ENCODE measurements around the gene EFNA3.
"Not testable (repeated sequence)": the region's sequence is repeated elsewhere in the genome, so short reads cannot be mapped to it uniquely, and the experiment has no call there.

EFNA3 gene

GRCh38 chr1:155118090-155118489 lies 39.5 kb downstream of the EFNA3 start:
- not testable (repeated sequence) for DNase-seq

DNA sequence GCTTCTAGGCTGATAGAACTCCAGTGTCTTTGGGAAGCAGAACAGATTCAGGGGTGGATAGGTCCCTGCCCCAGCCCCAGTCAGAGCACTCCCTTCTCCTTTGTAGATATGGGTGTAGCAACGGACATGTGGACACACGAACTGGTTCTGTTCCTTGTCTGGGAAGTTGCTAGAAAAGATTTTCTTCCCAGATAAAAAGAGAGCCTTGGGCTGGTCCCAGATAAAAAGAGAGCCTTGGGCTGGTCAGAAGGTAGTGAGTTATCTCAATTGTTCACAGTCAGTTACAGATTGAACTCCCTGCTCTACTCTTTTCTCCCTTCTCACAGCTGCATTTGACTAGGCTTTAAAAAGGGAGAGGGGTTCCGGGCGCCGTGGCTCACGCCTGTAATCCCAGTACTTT lies 41.6 kb downstream of the EFNA3 start:
- no peak for DNase-seq

GRCh38 chr1:155121249-155121648 lies 42.6 kb downstream of the EFNA3 start:
- DNase-seq, result no peak

DNA sequence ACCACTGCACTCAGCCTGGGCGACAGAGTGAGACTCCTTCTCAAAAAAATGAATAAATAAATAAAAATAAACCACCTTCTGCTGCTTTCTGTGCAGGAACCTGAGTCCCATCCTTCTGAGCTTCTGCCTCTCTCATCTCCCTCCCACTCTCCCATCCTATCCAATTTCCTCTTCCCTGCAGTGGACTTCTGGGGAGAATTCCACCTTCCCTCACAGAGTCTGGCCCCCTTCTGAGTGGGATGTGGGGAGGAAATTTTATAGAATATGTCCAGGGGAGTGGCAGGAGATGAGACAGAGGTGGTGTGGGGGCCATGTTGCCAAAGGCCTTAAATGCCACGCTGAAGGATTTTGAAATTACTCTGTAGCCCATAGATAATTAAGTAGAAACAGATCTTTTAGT lies 43.7 kb downstream of the EFNA3 start:
- DNase-seq, result no peak

GRCh38 chr1:155123801-155124200 lies 45.2 kb downstream of the EFNA3 start:
- DNase-seq, result no peak

DNA sequence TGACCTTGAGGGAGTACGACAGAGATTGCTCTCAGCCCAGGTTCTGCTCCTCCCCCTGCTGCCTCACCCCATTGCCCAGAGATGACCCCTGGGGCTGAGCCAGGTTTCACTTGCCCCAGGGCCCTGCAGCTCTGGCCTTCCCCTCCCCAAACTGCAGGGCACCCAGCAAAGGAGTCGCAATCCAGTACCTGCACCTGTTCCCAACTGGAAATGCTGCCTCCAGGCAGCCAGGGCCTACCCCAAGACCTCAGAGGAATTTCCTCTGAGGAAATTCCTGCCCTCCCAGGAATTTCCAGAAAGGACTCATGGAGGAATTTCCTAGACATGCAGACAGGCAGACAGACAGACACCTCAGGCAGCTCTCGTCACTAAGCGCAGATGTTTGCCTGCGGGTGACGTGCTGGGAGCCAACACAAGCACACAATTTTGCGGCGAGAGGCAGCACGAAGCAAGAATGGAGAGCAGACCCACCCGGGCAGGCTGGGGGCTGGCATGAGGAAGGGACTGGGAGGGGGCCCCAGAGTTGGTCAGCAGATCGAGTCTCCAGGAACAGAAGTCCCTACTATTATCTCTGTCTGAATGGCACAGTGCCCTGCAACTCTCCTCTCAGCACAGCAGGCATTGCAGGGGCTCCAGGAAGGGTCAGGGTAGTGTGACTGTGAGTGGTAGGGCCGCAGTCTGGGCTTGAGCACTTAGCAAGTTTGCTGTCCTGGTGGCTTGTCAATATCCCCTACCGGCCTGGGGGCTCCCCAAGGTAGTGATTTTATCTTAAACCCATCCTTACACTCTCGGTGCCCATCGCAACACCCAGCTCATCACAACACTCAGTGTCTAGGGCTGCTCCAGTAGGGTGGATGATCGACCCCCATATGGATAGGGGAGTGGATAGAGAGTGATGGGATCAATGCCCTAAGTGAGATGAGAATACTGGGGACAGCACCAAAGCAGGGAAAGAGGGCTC lies 46.1 kb downstream of the EFNA3 start:
- no peak for DNase-seq

- DNase-seq, result no peak
Measured at GRCh38 chr1:155125511-155125945, 46.9 kb downstream of the EFNA3 start.

DNA sequence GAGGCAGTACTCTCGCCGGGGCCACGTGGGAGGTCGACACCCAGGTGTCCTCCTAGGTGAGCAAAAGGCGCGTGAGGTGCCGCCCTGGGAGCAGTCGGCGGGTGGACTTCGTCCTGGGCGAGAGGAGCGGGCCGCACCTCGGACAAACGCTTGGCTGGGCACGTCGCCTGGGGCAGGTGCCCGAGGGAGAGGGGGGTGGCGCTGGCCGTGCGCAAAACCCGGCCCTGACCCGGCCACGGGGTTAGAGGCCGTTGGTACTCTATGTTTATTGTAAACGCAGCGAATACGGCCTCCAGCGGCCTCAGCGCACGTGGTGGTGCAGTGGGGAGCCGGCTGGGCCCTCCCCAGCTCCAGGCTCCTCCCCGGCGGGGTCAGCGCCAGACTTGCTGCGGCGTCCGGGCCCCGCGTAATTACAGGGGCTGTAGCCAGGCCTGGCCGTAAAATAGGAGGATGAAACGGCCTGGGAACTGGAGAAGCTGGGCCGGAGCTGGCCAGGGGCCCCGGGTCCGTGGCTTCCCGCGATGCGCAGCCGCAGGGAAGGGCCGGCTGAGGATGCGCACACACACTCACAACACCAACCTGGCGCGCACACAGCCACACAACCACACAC lies 47.4 kb downstream of the EFNA3 start:
- no peak for DNase-seq

GRCh38 chr1:155126556-155127104 lies 48.0 kb downstream of the EFNA3 start:
- DNase-seq, result peak; percentile 21

- peak; percentile 34 for DNase-seq
Measured at GRCh38 chr1:155127105-155127966, 48.7 kb downstream of the EFNA3 start, which contains the start of gene EFNA1. TSS of gene EFNA1 (plus strand) at chr1:155127876. CDS start at chr1:155127978, 102 bp downstream.

GRCh38 chr1:155127967-155128754 lies 49.5 kb downstream of the EFNA3 start:
- no peak for DNase-seq

- DNase-seq, result peak; percentile 10
Measured at GRCh38 chr1:155128755-155129473, 50.3 kb downstream of the EFNA3 start.

DNA sequence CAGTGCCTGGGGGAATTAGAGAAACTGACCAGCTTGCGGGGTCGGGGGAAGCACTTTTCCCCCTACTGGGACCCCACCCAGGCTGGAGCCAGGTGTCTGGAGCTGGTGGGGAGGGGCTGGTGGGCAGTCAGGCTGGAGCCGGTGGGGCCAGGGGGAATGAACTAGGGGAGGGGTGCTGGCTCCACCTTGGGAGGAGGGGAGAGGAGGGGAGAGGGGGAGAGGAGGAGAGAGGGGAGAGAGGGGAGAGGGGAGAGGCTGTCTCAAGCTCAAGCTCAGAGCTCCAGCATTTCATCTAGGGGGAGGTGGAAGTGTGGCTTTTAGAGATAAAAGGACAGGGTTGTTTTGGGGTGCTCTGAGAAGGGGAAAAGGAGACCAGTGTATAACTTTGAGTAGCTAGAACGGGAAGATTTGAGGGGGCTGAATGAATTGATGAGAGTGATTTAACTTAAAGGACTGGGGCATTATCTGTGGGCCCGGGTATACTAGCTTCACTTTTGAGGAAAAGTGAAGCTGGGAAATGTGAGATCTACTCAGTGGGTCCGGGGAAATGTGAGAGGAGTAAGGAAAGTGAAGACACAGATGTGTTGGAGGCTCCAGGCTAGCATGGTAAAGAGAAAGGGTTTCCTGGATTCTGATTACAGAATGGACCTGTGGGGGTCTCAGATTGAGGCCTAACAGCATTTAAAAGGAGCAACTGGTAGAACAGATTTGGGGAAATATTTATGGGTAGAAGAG lies 51.8 kb downstream of the EFNA3 start:
- DNase-seq, result no peak

GRCh38 chr1:155131285-155131684 lies 52.6 kb downstream of the EFNA3 start:
- no peak for DNase-seq

DNA sequence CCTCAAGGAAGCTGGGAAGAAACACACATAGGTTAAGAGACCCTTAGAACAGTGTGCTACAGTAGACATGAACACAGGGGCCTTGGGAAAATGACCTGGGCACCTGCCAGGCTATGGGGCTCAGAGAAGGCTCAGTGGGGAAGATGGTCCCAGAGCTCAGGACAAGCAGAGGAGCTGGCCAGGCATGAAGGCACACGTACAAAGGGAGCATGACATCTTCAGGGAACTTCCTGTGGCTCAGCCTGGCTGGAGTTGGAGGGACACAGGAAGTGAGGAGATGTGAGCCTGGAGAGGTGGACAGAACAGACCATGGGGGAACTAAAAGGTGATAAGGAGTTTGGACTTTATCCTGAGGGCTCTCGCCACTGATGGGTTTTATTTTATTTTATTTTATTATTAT lies 53.2 kb downstream of the EFNA3 start:
- DNase-seq, result no peak

DNA sequence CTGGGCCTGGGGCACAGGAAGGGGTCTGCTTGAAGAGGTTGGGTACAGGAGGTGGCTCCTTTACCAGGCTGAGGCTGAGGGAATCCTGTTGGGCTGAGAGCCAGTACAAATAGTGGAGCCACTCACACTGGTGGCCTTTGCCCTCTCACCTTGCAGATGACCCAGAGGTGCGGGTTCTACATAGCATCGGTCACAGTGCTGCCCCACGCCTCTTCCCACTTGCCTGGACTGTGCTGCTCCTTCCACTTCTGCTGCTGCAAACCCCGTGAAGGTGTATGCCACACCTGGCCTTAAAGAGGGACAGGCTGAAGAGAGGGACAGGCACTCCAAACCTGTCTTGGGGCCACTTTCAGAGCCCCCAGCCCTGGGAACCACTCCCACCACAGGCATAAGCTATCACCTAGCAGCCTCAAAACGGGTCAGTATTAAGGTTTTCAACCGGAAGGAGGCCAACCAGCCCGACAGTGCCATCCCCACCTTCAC lies 55.2 kb downstream of the EFNA3 start:
- DNase-seq, result no peak

GRCh38 chr1:155134322-155134721 lies 55.7 kb downstream of the EFNA3 start:
- no peak for DNase-seq

- peak; percentile 14 for DNase-seq
Measured at GRCh38 chr1:155134880-155135414, 56.3 kb downstream of the EFNA3 start.

GRCh38 chr1:155135415-155136028 lies 56.9 kb downstream of the EFNA3 start, which contains the start of gene SLC50A1:
TSS of gene SLC50A1 (plus strand) at chr1:155135852. CDS start at chr1:155135912, 60 bp downstream.
- peak; percentile 89 for DNase-seq
